Measurements from ENCODE around the gene LMAN2.
"Not testable (repeated sequence)": the region's sequence is repeated elsewhere in the genome, so short reads cannot be mapped to it uniquely, and the experiment has no call there.

LMAN2 gene

GRCh38 chr5:177365845-177366527 lies 14.5 kb upstream of the LMAN2 start:
- no peak for DNase-seq (ENCODE audit: low read depth, low spot score)

- no peak for DNase-seq (ENCODE audit: low read depth, low spot score)
Measured at GRCh38 chr5:177364159-177364962, 12.9 kb upstream of the LMAN2 start.

GRCh38 chr5:177363565-177363964 lies 12.1 kb upstream of the LMAN2 start:
- no peak for DNase-seq (ENCODE audit: low read depth, low spot score)

- DNase-seq (ENCODE audit: low read depth, low spot score), result peak; percentile 55
Measured at GRCh38 chr5:177362610-177363507, 11.4 kb upstream of the LMAN2 start.

GRCh38 chr5:177362292-177362609 lies 10.8 kb upstream of the LMAN2 start:
- DNase-seq (ENCODE audit: low read depth, low spot score), result no peak

GRCh38 chr5:177361418-177362291 lies 10.2 kb upstream of the LMAN2 start:
- no peak for DNase-seq (ENCODE audit: low read depth, low spot score)

GRCh38 chr5:177360740-177361139 lies 9.3 kb upstream of the LMAN2 start:
- not testable (repeated sequence) for DNase-seq (ENCODE audit: low read depth, low spot score)

GRCh38 chr5:177359860-177360259 lies 8.4 kb upstream of the LMAN2 start:
- DNase-seq (ENCODE audit: low read depth, low spot score), result no peak

GRCh38 chr5:177359451-177359851 lies 8.0 kb upstream of the LMAN2 start:
- no peak for DNase-seq (ENCODE audit: low read depth, low spot score)

GRCh38 chr5:177358370-177358819 lies 6.9 kb upstream of the LMAN2 start:
- no peak for DNase-seq (ENCODE audit: low read depth, low spot score)

- DNase-seq (ENCODE audit: low read depth, low spot score), result no peak
Measured at GRCh38 chr5:177357459-177358351, 6.2 kb upstream of the LMAN2 start, which contains the start of gene RGS14. Gene RGS14, plus strand, starts transcription at chr5:177357924. Its CDS starts 101 bp downstream, at chr5:177358025.

GRCh38 chr5:177357146-177357458 lies 5.6 kb upstream of the LMAN2 start:
- no peak for DNase-seq (ENCODE audit: low read depth, low spot score)

- no peak for DNase-seq (ENCODE audit: low read depth, low spot score)
Measured at GRCh38 chr5:177356746-177357145, 5.3 kb upstream of the LMAN2 start.

- DNase-seq (ENCODE audit: low read depth, low spot score), result no peak
Measured at GRCh38 chr5:177355868-177356168, 4.3 kb upstream of the LMAN2 start.

- DNase-seq (ENCODE audit: low read depth, low spot score), result no peak
Measured at GRCh38 chr5:177355162-177355867, 3.8 kb upstream of the LMAN2 start.

- no peak for DNase-seq (ENCODE audit: low read depth, low spot score)
Measured at GRCh38 chr5:177354711-177355110, 3.2 kb upstream of the LMAN2 start.

- no peak for DNase-seq (ENCODE audit: low read depth, low spot score)
Measured at GRCh38 chr5:177354256-177354655, 2.8 kb upstream of the LMAN2 start.

GRCh38 chr5:177353093-177353492 lies 1.6 kb upstream of the LMAN2 start:
- no peak for DNase-seq (ENCODE audit: low read depth, low spot score)

- DNase-seq (ENCODE audit: low read depth, low spot score), result no peak
Measured at GRCh38 chr5:177350776-177351391, 584 bp downstream of the LMAN2 start.

Measured in ELF-1 (cell line).